HG02798 (cell line): Measurements from ENCODE around the gene MPO.

Experiments used
- ATAC-seq: cut with Tn5 transposase; IDR thresholded peaks from one replicate; pipeline ENCODE4 v1.9.1; 2021; ENCODE audit warnings: mild to moderate bottlenecking; ENCODE audit not compliant: unreplicated experiment, poor library complexity

MPO gene

GRCh38 chr17:58280480-58281217 lies at the start of gene MPO:
MPO (minus strand) TSS chr17:58280935; CDS start chr17:58280758, 177 bp downstream.
- ATAC-seq = no peak

DNA sequence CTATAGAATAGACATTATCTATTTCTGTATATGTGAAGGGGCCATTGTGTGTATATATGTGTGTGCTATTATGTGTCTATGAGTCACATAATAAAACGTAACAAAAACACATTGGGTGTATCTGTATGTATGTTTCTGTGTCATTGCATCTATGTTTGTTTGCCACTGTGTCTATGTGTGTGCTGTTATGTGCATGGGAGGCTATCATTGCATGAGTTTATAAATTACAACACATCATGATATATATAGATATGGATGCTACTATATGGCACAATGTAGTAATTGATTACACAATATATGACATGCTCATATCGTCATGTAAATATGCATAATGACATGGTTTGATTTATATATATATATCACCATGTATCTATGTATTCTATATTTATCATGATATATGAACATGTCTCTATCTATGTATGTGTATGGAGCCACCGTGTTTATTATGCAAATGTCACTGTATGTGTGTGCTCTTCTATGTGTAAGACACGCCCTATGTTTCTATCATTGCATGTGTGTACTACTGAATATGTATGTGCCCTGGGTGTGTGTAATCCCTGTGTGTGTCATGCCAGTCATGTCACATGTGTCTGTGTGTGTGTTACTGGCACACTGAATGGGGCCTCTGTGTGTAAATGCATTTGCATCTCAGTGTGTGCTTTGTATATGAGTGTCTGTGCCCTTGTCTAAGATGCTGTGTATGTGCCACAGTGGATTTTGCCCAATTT lies 49.2 kb upstream of the MPO start:
- peak; percentile 10 for ATAC-seq

DNA sequence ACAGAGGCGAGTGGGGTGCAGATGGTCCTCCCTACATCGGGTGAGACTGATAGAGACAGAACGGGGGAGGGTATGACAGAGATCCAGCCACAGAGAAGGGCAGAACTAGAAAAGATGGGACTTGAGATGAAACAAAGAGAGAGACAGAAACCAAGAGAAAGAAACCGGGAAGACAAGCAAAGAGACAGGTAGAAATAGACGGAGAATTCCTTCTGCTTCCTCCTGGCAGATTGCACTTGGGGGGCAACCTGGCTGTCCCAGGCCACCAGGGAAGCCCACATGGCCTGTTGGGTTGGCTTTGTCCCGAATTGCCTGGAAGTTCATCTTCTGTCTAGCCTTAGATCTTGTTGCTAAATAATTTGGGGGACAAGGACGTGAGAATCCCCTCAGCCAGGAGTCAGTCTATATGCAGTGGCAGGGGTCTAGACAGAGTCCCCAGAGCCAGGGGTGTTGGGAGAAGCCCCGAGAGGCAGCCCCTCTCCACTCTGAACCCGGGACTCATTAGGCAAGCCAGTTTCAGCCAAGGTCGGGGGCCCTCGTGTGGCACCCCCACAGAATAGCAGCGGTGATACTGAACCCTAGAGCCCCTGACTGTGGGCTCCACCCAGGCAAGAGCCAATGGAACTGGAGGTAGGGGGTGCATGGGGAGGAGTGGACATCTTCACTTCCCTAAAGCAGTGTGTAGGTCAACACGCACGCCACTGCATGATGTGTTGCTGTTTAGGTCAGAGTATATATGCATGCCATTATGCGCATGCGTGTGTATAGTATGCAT lies 48.5 kb upstream of the MPO start:
- peak; percentile 50 for ATAC-seq

DNA sequence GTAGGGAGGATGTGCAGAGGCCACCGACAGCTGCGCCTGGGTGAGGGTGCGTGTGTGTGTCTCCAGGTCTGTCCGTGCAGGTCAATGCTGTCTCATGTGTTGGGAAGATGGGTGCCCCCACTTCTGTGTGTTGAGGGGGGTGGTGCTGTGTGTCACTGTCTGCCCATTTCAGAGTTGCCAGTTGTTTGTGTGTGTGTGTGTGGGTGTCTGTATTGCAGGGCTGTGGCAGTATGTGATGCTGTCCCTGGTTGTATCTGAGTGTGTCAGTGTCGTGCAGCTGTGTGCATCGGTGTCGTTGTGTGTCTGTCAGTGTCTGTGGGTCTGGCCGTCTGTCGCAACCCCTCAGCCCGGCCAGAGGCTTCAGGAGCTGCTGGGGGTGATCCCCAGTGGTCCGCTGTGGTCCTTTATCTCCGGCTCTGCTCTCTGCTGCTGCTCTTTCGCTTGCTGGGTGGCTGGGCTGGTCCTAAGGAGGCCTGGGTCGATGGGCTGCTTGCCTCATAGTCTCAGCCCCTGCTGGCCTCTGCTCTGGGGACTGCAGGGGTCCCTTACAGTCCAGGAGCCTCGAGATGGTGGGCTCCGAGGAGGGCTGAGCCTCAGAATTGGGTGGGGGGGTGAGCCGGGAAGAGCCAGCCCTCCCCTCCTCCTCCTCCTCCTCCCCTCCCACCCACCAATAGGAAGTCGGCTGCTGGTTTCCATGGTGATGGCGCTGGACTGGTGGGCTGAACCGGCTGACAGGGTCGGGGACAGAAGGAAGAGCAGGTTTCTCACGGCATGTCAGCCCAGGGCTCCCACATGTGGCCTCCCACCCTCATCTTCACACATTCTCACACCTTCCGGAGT lies 47.7 kb upstream of the MPO start, which contains the start of gene TSPOAP1:
Gene TSPOAP1, minus strand, starts transcription at position 601 of the 840 bp plus-strand sequence. CDS start 875 bp downstream, outside the sequence.
- peak; percentile 18 for ATAC-seq

DNA sequence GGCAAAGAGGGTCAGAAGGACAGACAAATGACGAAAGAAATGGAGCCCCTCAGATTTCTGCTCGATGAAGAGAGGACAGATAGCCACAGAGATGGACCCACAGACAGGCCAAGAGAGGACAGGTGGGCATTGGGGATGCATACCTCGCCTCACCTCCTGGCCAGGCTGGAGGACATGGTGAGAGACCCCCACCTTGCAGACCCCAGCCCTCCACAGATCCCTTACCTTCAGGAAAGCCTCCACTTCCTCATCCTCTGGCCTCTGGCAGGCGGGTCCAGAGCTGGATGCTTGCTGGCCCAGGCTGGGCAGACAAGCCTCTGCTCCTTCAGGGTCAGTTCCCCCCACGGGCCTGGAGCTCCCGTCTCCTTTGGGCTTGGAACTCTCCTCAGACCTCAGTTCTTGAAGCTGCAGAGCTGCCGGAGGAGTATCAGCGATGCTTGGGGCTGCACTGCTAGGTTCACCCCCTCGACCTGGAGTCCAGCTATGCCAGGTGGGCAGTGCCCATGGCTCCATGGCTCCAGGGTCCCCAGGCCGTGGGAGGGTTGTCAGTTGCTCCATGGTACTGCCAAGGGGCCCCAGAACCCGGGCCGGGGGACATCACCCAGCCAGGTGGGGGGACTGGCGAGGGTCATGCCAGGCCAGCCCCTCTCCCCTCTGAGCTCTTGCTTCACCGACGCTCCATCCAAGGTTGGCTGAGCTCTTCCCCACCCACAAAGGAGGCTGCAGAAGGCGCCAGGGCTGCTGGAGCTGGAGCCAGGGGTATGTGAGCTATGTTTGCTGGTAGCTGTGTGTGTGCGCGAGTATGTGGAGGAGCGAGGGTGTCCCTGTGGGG lies 46.8 kb upstream of the MPO start:
- no peak for ATAC-seq

DNA sequence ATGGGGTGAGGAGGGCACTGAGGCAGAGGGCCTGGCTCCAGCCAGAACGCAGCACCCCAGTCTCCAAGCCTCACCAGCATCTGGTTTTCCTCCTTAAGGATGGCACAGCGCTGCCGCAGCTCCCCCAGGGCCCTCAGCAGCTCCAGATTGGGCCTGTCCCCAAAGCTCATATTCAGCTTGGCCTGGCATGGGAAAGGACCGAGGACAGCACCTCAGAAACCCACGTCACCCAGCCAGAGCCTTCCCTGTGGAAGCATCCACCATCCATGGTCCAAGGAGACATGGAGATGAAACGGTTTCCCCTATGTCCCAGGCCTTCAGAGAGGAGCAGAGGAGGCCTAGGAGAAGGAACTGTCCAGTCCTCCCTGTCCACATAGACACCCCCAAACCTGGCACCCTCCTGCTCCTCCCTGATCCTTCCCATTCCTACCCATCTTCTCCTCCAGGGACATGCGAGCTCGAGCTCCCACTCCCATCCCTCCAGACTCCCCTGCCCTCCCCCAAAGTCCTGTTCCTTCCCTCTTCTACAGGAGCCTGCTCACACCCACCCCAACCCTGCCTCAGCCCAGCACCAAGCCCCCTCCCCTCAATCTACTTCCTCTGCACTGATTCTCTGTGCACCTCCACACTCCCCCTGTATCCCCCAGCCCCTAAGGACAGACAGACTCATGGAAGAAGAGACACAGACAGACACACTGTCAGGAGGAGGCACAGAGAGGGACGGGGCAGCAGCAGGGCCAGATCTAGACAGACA lies 46.1 kb upstream of the MPO start:
- ATAC-seq = no peak

- ATAC-seq = no peak
Measured at GRCh38 chr17:58325976-58326468, 45.3 kb upstream of the MPO start.

GRCh38 chr17:58325289-58325726 lies 44.6 kb upstream of the MPO start:
- no peak for ATAC-seq

- no peak for ATAC-seq
Measured at GRCh38 chr17:58324409-58325288, 43.9 kb upstream of the MPO start.

DNA sequence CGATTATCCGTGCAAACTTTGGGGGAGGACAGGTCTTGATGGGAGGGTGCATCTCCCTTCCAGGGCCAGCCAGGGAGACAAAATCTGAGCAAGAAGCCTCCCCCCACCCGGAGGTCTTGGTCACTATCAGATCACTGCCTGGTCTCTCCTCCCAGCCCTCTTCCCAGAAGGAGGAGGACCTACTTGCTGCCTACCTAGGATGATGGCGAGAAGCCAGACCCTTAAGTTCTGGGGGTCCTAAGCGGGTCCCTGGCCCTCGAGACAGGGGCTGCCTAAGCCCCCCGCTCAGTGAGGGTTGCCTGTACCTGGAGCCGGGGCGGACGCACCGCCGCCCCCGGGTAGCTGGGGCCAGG lies 43.3 kb upstream of the MPO start:
- ATAC-seq = no peak

- no peak for ATAC-seq
Measured at GRCh38 chr17:58323366-58324055, 42.8 kb upstream of the MPO start.

- ATAC-seq = no peak
Measured at GRCh38 chr17:58322581-58323185, 41.9 kb upstream of the MPO start.

GRCh38 chr17:58321571-58322525 lies 41.1 kb upstream of the MPO start:
- no peak for ATAC-seq

DNA sequence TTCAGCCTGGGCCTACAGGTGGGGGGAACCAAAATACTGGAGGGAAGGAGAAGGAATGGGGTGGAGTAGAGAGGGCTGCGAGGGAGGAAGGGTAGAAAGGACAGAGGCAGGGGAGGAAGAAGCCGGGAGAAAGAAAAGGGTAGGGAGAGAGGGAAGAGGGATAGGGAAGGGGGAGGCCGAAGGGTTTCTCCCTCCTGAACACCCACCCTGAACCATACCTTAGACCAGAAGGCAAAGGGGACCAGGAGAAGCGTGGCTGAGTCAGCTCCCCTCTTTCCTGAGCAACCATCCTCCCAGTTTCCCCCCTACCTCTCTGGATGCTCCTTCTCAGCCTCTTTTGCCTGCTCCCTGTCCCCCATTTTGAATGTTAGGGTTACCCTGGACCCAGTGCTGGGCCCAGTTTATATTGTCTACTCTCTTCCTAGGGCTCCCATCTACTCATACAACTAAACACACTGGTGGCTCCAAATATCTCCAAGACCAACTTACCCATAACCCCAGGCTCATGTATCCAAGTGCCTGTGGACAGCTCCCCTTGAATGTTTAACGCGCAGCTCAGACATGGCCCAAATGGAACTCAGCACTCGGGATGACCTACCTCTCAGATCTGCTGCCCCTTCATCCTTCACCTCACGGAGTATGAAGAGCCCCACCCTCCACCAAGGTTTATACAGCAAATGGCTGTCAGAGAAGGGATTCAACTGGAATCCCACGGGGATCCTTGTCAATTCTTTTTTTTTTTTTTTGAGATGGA lies 40.0 kb upstream of the MPO start:
- ATAC-seq = no peak

GRCh38 chr17:58320163-58320558 lies 39.4 kb upstream of the MPO start:
- ATAC-seq = no peak
